ENCODE measurements around the gene NANOS3.

GRCh38 chr19:13914777-13915176, 37.8 kb downstream of the NANOS3 start:
- TF ChIP-seq POLR2AphosphoS5 (IDR thresholded peaks at IDR 0.05; ENCODE audit: low read depth, low read length): no peak
- no peak for TF ChIP-seq POLR2A (IDR thresholded peaks at IDR 0.05; ENCODE audit: borderline replicate concordance, extremely low read depth, insufficient read depth, insufficient read length)
- TF ChIP-seq CTCF (IDR thresholded peaks at IDR 0.05 in 2 of 3, conservative IDR thresholded peaks at IDR 0.05 in 1 of 3; ENCODE audit: borderline replicate concordance in 1 of 3, insufficient read depth in 1 of 3, low read depth in 2 of 3, low read length in 2 of 3): no peak
- no peak for TF ChIP-seq EZH2phosphoT487 (IDR thresholded peaks at IDR 0.05; ENCODE audit: borderline replicate concordance)
- TF ChIP-seq ELF1 (IDR thresholded peaks at IDR 0.05; ENCODE audit: borderline replicate concordance, low read depth): no peak
- TF ChIP-seq ATF3 (IDR thresholded peaks at IDR 0.05): no peak
- TF ChIP-seq REST (IDR thresholded peaks at IDR 0.05; ENCODE audit: low read depth): no peak
- no peak for TF ChIP-seq SP1 (IDR thresholded peaks at IDR 0.05; ENCODE audit: low read depth)
- TF ChIP-seq JUND (IDR thresholded peaks at IDR 0.05): no peak
- TF ChIP-seq FOSL1 (IDR thresholded peaks at IDR 0.05; ENCODE audit: low read depth): no peak
- no peak for TF ChIP-seq MAX (IDR thresholded peaks at IDR 0.05)
- TF ChIP-seq EZH2 (IDR thresholded peaks at IDR 0.05): no peak
- no peak for TF ChIP-seq RAD21 (IDR thresholded peaks at IDR 0.05; ENCODE audit: low read depth)
